Measurements from ENCODE around the gene CCDC6.
A peak's percentile ranks its signal among the peaks of the same experiment; 100 is the strongest.

The CCDC6 gene

GRCh38 chr10:59847326-59847725 lies 59.0 kb downstream of the CCDC6 start:
- no peak for TF ChIP-seq CTCF (IDR thresholded peaks at IDR 0.05; ENCODE audit: control insufficient read depth, insufficient read depth, low read depth, low read length, missing control alignments)
- no peak for DNase-seq (ENCODE audit: low read depth)
- no peak overlapping the region for H3K4me3 ChIP-seq (ENCODE audit: control insufficient read depth, low read depth, low read length)

GRCh38 chr10:59844436-59844835 lies 61.9 kb downstream of the CCDC6 start:
- DNase-seq (ENCODE audit: low read depth) = no peak
- no peak for TF ChIP-seq CTCF (IDR thresholded peaks at IDR 0.05; ENCODE audit: control insufficient read depth, insufficient read depth, low read depth, low read length, missing control alignments)

GRCh38 chr10:59843748-59844147 lies 62.6 kb downstream of the CCDC6 start:
- DNase-seq (ENCODE audit: low read depth) = no peak
- H3K4me3 ChIP-seq (ENCODE audit: control insufficient read depth, low read depth, low read length) = no peak overlapping the region
- no peak for TF ChIP-seq CTCF (IDR thresholded peaks at IDR 0.05; ENCODE audit: control insufficient read depth, insufficient read depth, low read depth, low read length, missing control alignments)

More at GRCh38 chr10:59844436-59844835, 61.9 kb downstream of the CCDC6 start:
- no peak overlapping the region for H3K4me3 ChIP-seq (ENCODE audit: control insufficient read depth, low read depth, low read length)

- TF ChIP-seq CTCF (IDR thresholded peaks at IDR 0.05; ENCODE audit: control insufficient read depth, insufficient read depth, low read depth, low read length, missing control alignments) = no peak
- no peak overlapping the region for H3K4me3 ChIP-seq (ENCODE audit: control insufficient read depth, low read depth, low read length)
- peak; percentile 18 for DNase-seq (ENCODE audit: low read depth)
Measured at GRCh38 chr10:59839576-59839975, 66.8 kb downstream of the CCDC6 start.

- TF ChIP-seq CTCF (IDR thresholded peaks at IDR 0.05; ENCODE audit: control insufficient read depth, insufficient read depth, low read depth, low read length, missing control alignments) = no peak
- H3K4me3 ChIP-seq (ENCODE audit: control insufficient read depth, low read depth, low read length) = no peak overlapping the region
- no peak for DNase-seq (ENCODE audit: low read depth)
Measured at GRCh38 chr10:59838085-59838789, 68.1 kb downstream of the CCDC6 start.

- no peak for DNase-seq (ENCODE audit: low read depth)
- no peak overlapping the region for H3K4me3 ChIP-seq (ENCODE audit: control insufficient read depth, low read depth, low read length)
- TF ChIP-seq CTCF (IDR thresholded peaks at IDR 0.05; ENCODE audit: control insufficient read depth, insufficient read depth, low read depth, low read length, missing control alignments) = no peak
Measured at GRCh38 chr10:59833810-59834209, 72.5 kb downstream of the CCDC6 start.

All from AG09309 (cell line).